CD4-positive, alpha-beta T cell treated with Interleukin-6 at 100 ng/mL for 8 hours (primary cell): Measurements from ENCODE around the gene ANP32D.
A peak's percentile ranks its signal among the peaks of the same experiment; 100 is the strongest.
"Not testable (repeated sequence)": the region's sequence is repeated elsewhere in the genome, so short reads cannot be mapped to it uniquely, and the experiment has no call there.

Experiments used
- DNase-seq: peaks from one replicate; pipeline ENCODE4 v3.0.0-alpha.2; 2020; ENCODE audit warnings: mixed read lengths, low spot score

ANP32D gene

DNA sequence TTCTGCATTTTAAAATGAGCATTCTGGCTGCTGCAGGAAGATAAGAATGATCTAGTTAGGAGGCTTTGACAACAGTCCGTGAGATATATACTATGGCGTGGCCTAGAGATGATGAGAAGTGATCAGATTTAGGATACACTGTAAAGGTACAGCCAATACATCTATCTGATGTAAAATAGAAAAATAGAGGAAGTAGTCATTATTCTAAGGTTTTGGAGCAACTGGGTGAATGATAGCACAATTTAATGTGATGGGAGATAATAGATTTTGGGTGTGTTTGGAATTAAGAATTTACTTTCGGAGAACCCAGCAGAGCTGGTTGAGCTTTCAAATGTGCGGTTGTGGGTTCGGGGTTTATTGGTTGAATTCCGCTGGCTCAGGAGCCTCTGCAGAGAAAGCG, at the start of gene ANP32D:
TSS of gene ANP32D (plus strand) at position 301 of the 400 bp plus-strand sequence. CDS start 106 bp downstream, outside the sequence.
- no peak for DNase-seq

DNA sequence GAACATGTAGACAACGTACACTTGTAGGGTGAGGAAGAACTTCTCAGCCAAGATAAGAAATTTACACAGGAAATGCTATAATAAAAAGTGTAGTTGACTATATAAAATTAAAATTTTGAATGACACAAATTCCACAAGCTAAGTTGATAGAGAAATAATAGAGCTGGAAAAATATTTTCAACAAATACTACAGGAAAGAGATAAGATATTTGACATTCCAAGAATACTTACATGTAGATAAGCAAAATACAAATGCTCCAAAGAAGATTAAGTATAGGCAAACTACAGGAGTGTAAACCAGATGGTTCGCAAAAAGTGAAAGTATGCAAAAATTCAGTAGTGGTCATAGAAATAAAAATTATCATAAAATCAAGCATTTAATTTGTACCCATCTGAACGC, 49.2 kb upstream of the ANP32D start:
- no peak for DNase-seq

DNA sequence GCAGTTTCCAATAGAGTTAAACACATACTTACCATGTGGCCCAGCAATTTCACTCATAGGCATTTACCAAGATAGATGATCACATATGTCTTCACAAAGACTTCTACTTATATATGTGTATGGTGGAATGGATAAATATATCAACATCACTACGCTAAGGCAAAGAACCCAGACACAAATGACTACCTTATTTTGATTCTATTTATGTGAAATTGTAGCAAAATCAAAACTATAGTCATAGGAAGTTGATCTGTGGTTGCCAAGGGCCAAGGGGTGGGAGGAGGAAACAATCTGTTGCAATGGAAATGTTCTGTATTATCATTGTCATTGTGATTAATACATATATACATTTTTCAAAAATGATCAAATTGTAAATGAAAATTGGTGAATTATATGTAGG, 47.7 kb upstream of the ANP32D start:
- DNase-seq, result no peak

DNA sequence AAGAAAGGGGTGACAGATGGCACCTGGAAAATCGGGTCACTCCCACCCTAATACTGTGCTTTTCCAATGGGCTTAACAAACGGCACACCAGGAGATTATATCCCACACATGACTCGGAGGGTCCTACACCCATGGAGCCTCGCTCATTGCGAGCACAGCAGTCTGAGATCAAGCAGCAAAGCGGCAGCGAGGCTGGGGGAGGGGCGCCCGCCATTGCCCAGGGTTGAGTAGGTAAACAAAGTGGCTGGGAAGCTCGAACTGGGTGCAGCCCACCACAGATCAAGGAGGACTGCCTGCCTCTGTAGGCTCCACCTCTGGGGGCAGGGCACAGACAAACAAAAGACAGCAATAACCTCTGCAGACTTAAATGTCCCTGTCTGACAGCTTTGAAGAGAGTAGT, 38.3 kb upstream of the ANP32D start:
- DNase-seq, result not testable (repeated sequence)

DNA sequence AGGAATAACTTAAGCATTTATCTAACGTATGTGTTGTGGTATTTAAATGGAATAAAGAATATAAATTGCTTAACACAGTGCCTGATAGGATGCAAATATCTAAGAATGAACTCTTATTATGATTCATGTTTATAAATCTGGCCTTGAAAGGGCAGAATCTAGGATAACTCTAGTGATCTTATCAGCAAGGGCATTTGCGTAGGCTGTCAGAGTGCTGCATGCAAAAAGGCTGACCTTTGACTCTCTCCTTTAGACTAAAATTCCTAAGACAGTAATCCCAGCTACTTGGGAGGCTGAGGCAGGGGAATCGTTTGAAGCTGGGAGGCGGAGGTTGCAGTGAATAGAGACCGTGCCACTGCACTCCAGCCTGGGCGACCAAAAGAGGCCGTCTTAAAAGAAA, 31.3 kb upstream of the ANP32D start:
- no peak for DNase-seq

DNA sequence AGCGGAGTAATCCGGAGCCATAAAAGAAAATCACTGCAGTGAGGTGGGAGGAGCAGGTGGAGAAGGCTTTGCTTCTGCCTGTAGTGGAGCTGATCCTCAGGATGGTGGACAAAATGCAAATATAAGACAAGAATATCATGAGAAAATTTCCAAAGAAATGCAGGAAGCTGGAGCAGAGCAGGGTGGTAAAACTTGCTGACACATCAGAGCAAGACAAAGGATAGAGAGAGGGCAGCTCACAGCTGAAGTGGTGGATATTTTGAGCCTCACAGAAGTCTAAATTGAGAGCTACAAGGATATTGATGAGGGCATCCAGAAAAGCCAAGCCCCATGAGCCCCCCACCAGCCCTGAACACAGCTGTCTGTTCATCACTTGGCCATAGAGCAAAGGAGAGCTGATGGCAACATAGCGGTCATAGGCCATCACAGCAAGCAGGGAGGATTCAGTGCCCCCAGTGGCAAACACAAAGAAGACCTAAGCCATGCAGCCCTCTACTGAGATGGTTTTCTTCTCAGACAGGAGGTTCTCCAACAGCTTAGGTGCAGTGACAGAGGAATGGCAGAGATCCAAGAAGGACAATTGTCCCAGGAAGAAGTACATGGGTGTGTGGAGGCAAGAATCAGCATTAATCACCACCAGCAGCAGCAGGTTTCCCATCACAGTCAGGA, 30.0 kb upstream of the ANP32D start:
- DNase-seq, result no peak

DNA sequence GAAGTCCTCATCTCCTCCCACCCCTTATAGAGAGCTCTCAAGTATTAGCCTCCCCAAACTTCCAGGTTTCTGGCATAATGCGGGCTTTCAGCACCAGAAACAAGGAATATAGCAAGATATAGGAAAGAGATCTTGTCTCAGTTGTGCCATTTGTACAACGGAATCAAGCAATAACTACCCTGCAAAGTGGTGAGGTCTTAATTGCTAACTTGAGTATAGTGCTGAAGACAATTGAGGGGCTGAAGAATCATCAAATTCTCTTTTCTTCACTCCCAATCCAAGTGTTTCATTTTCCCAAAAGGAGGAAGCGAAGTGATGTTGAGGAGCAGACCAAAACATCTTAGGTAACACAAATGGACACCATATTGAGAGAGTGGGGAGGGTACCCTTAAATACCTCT, 26.8 kb upstream of the ANP32D start:
- DNase-seq, result no peak

DNA sequence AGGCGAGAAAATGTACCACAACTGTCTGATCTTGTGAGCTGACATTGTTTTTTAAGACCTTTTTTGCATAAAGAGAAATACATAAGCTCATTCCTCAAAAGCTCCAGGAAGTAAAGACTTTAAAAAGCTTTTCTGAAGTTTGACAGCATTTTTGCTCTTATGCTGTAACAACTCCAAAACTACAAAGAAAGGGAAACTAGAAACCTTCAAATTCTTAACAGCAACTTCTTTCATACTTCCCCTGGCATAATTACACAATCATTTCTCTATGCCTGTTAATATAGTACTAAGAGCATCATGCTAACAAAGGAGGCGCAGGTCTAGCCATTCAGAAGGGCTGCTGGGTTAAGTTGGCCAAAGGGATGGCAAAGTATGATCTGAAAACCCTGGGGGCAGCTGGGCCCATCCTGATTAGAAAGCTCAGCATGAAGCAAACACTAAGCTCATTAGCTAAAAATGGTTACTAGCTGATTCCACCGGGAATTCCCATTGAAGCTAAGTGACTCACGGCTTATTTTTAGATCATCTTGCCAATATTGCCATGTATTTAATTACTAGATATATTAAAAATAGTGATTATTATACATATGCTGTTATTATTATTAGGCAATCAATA, 26.1 kb upstream of the ANP32D start:
- no peak for DNase-seq

DNA sequence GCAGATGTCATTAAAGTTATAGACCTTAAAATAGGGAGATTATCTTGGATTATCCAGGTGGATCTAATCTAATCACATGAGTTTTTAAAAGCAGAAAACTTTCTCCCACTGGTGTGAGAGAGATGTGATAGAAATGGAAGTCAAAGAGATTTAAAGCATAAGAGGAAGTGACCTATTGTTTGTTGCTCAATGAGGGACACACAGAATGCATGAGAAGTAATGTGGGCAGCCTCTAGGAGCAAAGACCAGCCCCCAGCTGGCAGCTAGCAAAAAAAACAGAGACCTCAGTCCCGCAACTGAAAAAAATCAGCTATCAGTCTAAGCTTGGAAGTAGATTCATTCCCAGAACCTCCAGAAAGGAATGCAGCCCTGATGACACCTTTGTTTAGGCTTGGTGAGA, 24.6 kb upstream of the ANP32D start:
- DNase-seq, result no peak

DNA sequence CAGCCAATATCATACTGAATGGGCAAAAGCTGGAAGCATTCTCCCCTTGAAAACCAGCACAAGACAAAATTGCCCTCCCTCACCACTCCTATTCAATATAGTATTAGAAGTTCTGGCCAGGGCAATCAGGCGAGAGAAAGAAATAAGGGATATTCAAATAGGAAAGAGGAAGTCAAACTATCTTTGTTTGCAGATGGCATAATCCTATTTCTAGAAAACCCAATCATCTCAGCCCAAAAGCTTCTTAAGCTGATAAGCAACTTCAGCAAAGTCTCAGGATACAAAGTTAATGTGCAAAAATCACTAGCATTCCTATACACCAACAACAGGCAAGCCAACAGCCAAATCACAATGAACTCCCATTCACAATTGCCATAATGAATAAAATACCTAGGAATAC, 21.0 kb upstream of the ANP32D start:
- DNase-seq, result no peak

DNA sequence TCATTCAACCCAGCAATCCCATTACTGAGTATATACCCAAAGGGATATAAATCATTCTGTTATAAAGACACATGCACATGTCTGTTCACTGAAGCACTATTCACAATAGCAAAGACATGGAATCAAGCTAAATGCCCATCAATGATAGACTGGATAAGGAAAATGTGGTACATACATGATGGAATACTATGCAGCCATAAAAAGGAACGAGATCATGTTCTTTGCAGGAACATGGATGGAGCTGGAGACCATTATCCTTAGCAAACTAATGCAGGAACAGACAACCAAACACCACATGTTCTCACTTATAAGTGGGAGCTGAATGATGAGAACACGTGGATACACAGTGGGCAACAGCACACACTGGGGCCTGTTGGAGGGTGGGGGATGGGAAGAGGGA, 19.4 kb upstream of the ANP32D start:
- DNase-seq, result not testable (repeated sequence)

DNA sequence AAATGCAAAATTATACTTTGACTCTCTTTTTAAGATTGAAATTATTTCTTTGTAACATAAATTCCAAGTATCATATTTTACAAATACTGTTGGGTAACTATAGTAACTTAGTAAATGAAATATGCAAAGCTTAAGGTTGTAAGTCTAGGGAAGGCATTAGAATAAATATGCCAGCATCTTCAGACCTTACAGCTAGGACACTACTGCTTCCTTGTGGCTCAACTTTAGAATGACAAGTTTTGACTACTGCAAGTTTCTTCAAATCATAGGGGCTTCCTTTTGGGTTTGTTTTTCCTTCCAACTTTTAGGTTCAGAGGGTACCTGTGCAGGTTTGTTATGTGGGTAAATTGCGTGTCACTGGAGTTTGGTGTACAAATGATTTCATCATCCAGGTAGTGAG, 17.7 kb upstream of the ANP32D start:
- peak; percentile 3 for DNase-seq

DNA sequence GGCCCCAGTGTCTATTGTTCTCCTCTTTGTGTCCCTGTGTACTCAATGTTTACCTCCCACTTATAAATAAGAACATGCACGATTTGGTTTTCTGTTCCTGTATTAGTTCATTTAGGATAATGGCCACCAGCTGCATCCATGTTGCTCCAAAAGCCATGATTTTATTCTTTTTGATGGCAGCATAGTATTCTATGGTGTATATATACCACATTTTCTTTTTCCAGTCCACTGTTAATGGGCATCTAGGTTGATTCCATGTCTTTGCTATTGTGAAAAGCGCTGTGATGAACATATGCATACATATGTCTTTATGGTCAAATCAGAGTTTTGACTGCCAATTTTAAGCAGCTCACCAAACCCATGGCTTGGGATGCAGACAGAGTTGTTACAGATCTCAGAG, 17.2 kb upstream of the ANP32D start:
- no peak for DNase-seq

DNA sequence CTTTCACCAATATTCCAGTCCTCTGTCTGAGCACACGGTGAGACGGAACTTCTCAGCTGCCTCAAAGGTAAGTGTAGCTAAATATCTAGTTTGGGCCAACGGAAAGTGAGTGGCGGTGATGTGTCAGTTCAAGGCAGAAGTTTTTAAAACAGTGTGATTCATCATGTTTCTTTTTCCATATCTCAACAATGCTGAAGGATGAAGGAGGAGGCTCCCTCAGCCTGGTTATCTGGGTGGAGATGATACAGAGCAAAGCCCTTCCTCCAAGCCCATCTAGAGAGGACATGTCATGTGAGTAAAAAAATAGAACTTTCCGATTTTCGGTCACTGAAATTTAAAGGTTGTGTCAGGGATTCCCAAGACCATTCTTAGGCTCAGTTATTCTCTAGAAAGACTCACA, 13.1 kb upstream of the ANP32D start:
- no peak for DNase-seq

DNA sequence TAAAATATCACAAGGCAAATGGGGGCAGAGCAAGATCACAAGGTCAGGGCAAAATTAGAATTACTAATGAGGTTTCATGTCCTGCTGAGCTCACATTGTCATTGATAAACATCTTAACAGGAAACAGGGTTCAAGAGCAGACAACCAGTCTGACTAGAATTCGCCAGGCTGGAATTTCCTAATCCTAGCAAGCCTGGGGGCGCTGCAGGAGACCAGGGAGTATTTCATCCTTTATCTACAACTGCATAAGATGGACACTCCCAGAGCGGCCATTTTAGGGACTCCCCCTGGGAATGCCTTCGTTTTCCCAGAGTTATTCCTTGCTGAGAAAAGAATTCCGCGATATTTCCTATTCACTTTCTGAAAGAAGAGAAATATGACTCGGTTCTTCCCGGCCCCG, 3.3 kb upstream of the ANP32D start:
- DNase-seq, result not testable (repeated sequence)

DNA sequence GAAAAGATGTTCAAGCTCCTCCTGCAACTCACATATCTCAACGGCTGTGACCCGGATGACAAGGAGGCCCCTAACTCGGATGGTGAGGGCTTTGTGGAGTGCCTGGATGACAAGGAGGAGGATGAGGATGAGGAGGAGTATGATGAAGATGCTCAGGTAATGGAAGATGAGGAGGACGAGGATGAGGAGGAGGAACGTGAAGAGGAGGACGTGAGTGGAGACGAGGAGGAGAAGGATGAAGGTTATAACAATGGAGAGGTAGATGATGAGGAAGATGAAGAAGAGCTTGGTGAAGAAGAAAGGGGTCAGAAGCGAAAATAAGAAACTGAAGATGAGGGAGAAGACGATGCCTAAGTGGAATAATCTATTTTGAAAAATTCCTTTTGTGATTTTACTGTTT, 702 bp downstream of the ANP32D start:
- DNase-seq, result no peak

DNA sequence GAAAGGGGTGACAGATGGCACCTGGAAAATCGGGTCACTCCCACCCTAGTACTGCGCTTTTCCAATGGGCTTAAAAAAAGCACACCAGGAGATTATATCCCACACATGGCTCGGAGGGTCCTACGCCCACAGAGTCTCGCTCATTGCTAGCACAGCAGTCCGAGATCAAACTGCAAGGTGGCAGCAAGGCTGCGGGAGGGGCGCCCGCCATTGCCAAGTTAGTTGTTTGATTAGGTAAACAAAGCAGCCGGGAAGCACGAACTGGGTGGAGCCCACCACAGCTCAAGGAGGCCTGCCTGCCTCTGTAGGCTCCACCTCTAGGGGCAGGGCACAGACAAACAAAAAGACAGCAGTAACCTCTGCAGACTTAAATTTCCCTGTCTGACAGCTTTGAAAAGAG, 2.1 kb downstream of the ANP32D start:
- not testable (repeated sequence) for DNase-seq

DNA sequence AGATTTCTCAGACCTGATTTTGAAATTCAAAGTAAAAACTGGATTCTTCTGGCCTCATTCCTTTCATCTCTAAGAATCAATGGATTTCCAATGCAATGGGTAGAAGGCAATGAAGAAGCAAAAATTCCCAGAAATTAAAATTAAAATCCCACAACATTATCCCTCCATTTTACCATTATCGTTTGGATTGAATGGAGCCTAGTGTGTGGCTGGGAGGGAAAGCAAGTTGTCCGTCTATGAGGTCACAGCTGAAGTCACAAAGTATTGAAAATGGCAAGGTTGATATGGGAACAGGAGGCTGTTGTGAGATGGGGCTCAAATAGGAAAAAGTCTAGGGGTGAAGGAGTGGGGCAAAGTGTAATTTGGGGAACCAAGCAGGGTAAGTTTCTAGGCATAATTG, 9.8 kb downstream of the ANP32D start, which contains the start of gene C12orf54:
TSS of gene C12orf54 (plus strand) at position 301 of the 400 bp plus-strand sequence. CDS start 799 bp downstream, outside the sequence.
- DNase-seq, result no peak

DNA sequence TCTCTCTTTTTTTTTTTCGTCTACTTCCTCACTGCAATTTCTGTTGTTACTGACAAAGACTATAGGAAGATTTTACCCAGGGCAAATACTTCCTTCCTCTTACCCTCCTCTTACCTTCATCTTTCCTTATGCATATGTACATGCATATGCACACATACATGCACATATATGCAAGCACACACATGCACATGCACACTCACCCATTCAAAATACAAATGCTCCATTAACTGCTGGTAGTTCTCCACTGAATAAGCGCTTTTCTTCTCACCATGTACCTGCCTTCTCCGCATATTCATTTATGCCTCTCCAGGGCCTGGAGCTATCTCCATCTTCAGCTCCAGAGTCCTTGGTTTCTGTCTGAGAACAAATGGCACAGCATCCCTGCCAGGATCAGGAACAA, 10.6 kb downstream of the ANP32D start:
- no peak for DNase-seq

DNA sequence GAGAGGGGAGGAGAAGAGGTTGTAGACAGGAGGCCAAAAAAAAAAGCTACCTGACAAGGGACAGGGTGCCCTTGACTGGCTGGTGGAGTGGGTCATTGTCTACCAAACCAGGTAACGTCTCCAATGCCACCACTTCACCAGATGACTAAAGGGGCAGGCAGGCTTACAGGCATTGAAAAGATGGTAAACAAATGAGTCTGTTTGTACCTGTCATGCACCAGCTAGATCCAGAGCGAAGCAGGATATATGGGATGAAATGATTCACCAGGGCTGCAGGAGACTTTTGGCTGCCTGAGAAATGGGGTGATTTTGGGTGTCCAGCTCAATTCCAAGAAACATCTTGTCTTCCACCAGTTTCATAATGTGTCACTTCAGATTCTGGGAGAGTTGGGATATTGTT, 13.9 kb downstream of the ANP32D start:
- no peak for DNase-seq

DNA sequence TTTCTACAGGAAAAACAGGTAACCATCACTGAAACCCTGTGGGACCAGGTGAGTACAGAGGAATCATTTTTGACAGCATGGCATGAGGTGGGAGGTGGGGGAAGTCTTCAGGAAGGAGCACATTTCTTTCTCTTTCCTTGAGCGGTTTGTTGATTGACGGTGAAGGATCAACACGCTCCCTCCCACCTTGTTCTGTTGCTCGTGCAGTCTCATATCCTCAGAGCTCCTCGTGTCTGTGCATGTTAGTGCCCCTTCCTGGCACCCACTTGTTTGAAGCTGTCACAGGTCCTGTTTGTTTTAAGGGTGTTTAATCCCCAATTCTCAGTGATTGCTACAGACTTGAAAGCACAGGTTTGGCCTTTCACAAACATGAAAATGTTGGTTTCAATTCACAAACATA, 14.3 kb downstream of the ANP32D start:
- DNase-seq, result no peak

DNA sequence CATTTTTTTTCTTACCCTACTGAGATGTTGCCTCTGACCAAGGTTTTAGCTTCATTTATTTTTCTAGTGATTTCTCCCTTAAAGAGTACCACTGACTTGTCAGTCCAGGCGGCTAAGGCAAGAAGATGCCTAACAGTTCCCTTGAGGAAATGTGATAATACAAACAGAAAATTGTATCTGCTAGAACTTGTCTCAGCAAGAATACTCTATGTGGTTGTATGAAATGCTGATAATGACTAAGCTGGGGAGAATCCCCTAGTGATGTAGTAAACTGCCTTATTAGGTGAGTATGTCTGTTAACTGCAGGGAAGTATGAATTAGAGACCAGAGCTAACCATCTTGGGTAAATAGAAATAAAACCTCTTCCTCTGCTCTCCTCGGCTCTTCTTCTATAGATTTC, 16.7 kb downstream of the ANP32D start:
- DNase-seq, result no peak

DNA sequence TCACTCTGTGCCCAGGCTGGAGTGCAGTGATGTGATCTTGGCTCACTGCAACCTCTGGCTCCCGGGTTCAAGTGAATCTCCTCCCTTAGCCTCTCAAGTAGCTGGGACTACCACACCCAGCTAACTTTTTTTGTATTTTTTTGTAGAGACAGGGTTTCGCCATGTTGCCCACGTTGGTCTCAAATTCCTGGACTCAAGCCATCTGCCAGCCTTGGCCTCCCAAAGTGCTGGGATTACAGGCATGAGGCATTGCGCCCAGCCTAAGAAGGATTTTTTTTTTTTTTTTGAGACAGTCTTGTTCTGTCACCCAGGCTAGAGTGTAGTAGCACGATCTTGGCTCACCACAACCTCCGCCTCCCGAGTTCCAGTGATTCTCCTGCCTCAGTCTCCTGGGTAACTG, 17.1 kb downstream of the ANP32D start:
- not testable (repeated sequence) for DNase-seq

DNA sequence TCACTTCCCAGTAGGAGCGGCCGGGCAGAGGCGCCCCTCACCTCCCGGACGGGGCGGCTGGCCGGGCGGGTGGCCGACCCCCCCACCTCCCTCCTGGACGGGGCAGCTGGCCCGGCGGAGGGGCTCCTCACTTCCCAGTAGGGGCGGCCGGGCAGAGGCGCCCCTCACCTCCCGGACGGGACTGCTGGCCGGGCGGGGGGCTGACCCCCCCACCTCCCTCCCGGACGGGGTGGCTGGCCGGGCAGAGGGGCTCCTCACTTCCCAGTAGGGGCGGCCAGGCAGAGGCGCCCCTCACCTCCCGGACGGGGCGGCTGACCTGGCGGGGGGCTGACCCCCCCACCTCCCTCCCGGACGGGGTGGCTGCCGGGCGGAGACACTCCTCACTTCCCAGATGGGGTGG, 27.9 kb downstream of the ANP32D start:
- not testable (repeated sequence) for DNase-seq
